Measurements from ENCODE around the gene SLC6A18.
"Not testable (repeated sequence)": the region's sequence is repeated elsewhere in the genome, so short reads cannot be mapped to it uniquely, and the experiment has no call there.

Gene SLC6A18

DNA sequence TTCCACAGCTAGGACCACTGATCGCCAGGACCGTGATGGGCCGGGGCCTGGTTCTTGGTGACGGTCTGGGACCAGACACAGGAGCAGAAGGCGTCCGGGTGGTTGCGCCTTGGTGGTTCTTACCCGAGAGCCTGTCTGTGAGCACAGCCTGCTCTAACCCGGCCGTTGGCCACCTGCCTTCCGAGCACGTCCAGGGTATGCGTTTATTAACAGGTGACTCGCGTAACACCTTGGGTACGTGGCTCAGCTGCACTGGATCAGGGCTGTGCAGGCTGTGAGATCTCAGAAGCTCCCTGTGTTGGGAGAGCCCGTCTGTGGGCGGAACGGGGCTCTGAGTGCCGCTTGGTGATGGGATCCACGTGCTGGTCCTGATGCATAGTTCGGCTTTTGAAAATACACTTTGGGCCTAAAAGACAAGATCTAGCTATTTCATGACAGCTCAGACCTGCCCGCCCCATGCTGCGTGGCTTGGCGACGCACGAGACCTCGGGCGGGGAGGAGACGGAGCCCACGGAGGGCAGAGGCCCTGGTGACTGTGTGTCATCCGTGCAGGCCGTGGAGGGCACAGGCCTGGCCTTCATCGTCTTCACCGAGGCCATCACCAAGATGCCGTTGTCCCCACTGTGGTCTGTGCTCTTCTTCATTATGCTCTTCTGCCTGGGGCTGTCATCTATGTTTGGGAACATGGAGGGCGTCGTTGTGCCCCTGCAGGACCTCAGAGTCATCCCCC lies 6.7 kb upstream of the SLC6A18 start:
- no peak for DNase-seq

DNA sequence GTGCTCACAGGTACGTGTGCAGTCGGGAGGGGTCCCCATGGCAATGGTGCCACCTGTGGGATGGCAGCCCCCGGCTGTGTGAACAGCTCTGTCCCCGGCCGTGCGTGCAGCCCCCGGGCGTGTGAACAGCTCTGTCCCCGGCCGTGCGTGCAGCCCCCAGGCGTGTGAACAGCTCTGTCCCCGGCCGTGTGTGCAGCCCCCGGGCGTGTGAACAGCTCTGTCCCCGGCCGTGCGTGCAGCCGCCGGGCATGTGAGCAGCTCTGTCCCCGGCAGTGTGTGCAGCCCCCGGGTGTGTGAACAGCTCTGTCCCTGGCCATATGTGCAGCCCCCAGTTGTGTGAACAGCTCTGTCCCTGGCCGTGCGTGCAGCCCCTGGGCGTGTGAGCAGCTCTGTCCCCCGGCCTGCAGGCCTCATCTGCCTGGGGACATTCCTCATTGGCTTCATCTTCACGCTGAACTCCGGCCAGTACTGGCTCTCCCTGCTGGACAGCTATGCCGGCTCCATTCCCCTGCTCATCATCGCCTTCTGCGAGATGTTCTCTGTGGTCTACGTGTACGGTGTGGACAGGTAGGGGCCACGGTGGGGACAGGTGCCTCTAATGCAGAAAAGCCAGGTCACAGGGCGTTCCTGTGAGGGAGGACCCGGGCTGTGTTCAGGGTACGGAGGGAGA lies 5.9 kb upstream of the SLC6A18 start:
- DNase-seq, result no peak

DNA sequence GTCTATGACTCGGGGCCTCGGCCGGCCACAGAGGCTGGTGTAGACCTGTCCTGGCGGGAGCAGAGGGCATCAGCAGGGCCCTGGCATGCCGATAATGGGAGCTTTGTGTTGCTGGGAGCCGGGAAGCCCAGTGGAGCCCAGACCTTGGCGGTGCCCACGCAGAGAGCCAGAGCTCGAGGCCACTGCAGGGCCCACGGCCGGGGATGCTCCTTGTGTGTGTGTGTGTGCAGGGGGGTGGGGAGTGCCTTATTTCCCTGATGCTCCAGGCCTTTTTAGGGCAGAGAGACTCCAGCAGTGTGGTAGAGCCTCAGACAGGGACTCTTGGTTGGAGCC lies 5.4 kb upstream of the SLC6A18 start:
- DNase-seq, result no peak

DNA sequence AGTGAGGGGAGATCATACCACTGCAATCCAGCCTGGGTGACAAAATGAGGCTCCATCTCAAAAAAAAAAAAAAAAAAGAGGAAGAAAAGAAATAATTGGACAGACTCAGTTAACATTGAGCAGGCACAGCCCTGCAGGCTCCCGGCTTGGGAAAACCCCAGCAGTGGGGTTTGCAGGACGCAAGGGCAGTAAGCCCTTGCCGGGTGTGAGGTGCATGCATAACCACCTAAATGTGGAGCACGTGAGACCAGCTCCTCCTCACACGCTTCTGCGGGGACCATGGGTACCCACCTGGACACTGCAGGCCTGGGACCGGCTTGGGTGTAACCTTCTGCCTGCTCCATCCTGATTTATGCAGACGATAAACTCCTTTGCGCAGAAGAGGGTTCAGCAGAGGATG lies 4.8 kb upstream of the SLC6A18 start:
- no peak for DNase-seq

DNA sequence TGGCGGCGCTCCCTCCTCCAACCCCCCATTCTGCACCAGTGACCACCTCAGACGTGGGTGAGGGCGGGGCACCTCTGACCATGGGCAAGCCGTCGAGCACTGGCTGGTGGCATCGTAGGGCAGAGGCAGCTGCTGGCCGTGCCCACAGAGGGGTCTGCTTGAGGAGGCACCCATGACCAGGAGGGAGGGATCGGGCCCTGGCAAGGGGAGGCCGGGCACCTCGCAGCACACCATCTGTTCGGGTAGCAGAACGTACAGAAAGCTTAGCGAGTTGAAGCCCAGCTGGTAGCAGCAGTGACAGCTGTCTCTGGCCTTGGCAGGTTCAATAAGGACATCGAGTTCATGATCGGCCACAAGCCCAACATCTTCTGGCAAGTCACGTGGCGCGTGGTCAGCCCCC lies 4.3 kb upstream of the SLC6A18 start:
- DNase-seq, result no peak

DNA sequence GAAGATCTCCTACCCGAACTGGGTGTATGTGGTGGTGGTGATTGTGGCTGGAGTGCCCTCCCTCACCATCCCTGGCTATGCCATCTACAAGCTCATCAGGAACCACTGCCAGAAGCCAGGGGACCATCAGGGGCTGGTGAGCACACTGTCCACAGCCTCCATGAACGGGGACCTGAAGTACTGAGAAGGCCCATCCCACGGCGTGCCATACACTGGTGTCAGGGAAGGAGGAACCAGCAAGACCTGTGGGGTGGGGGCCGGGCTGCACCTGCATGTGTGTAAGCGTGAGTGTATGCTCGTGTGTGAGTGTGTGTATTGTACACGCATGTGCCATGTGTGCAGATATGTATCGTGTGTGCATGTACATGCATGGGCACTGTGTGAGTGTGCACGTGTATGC lies 3.5 kb upstream of the SLC6A18 start:
- no peak for DNase-seq

DNA sequence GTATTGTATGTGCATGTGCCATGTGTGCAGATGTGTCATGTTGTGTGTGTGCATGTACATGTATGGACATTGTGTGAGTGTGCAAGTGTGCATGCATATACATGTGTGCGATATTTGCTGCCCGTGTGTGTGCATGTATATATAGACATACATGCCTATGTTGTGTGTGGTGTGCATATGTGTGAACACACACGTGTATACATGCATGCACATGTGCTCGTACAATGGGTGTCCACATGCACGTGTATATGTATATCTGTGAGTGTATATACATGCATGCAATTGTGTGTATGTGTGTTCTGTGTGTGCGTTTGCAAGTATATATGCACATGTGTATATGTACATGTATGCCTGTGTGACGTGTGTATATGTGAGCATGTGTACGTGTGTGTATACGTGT lies 3.0 kb upstream of the SLC6A18 start:
- no peak for DNase-seq

DNA sequence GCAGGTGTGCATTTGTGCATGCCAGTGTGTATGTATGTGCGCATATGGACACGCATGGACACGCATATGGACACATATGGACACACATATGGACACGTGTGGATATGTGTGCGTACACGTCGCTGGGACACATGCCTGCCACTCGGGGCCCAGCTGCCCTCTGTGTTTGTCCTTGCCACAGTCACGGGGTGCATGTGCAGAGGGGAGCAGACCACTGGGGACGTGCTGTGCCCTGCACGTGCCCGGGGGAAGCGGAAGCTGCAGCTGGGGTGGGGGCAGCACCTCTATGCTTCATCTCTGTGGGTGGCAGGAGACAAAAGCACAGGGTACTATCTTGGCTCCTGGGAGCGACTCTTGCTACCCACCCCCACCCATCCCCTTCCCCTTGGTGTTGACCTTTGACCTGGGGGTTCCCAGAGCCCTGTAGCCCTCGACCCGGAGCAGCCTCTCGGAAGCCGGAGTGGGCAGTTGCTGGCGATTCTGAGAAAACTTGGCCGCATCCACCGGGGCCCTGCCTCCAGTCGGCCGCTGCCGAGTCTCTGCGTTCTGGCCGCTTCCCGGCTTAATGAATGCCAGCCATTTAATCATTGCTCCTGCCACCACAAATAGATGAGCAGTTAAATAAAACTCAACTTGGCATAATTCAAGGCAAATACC lies 2.4 kb upstream of the SLC6A18 start:
- DNase-seq, result no peak

DNA sequence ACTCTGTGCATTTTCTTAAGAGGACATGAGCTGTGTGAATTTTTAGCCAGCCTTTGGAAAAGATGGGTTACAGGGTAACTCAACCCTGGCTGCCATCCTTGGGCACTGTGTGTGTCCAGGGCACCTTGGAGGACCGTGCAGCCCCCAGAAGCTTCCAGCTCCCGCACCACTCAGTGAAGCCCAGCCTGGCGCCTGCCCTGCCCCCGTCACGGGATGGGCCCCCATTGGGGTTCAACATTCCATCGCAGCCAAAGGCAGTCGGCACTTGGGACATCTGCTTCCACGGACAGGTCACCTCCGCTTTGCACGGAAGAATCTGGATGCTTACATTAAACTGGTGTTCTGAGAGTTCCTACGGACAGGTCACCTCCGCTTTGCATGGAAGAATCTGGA lies 1.9 kb upstream of the SLC6A18 start:
- no peak for DNase-seq

DNA sequence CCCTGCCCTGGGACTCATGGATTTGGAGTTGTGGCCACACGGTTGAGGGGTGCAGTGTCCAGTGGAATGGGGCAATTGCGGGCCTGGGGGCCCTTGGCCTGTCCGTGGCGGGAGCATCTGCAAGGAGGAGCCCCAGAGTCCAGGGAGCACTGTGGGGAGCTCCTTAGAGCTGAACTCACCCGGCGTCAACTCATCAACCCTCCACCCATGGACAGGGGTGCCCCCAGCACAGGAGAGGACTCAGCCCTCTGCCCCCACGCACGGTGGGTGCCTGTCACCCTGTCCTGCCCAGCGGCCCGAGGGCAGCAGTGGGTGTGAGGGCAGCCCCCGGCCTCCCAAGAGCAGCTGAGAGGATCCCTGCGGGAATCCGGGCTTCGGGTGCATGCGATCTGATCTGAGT lies 550 bp upstream of the SLC6A18 start:
- no peak for DNase-seq

DNA sequence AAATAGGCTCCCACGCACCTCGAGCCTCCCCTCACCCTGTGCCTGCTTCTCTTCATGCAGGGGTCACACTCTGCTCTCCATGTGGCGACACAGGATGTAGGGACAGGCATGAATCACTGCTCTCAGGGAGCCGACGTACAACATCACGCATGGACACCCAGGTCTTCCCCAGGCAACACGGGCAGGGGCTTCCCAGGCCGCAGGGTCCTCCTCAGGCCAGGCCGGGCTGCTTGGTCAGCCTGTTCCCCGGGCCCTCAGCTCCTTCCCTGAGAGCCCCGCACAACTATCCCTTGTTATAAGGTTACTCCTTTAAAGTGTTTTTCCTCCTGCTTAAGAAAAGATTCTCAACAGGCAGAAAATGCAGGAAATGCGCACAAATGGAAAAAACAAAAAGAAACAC lies 1.1 kb downstream of the SLC6A18 start:
- DNase-seq, result no peak

DNA sequence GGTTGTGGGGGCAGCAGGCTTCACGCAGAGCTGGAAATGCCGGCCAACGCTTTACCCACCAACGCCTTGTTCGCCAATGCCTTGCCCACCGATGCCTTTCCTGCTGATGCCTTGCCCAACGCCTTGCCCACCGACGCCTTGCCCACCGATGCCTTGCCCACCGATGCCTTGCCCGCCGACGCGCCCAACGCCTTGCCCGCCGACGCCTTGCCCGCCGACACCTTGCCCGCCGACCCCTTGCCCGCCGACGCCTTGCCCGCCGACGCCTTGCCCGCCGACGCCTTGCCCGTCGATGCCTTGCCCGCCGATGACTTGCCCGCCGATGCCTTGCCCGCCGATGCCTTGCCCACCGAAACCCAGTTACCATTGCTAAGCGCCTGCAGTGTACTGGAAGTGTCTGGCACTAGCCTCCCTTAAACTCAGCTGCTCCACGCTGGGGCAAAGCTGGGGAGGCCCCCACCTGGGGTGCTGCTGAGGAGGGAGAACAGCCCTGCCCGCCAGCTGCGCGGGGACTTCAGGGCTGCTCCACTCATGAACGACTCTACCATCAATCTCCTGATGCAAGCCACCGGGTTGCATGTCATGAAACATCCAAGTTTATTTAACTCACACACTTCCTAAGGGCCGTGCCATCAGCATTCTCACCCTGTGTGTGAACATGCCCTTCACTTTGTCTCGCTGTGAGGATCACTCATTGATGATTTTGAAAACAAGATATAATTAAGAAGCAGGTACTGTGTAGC lies 1.8 kb downstream of the SLC6A18 start:
- DNase-seq, result no peak

DNA sequence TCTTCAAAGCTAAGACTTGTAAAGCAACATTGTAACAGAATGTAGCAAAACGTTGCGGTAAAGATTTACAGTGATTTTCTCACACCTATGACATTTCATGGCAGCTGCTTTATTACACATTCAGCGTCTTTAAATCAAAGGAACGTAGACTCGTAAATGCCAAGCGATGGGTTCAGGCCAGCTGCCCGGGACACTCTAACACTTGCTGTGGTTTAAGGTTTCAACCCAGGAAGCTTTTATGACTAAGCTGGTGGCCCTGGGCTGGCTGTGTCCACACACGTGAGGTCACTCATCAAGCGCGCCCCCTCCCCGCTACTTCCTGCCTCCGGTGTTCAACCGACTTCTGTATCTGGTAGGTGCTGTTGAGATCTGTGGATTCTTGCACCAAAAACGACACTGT lies 2.5 kb downstream of the SLC6A18 start:
- no peak for DNase-seq

DNA sequence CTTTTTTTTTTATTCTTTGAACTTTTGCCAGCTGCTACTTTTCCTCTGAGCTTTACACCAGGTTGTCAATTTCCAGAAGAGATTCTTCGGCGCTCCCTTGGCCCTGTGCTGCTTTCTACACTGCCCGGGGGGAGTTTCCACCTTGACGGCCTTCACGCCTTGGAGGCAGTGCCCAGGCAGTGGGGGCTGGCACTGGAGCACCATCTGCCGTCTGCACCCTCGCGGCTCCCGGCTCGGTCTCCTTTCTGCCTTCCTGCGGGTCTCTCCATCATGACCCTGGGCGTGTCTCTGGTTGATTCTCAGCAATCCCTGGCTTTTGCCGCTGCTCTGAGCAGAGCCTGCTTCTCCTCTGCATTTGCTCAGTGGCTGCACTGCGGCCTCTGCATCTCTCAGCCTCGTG lies 2.9 kb downstream of the SLC6A18 start:
- no peak for DNase-seq

DNA sequence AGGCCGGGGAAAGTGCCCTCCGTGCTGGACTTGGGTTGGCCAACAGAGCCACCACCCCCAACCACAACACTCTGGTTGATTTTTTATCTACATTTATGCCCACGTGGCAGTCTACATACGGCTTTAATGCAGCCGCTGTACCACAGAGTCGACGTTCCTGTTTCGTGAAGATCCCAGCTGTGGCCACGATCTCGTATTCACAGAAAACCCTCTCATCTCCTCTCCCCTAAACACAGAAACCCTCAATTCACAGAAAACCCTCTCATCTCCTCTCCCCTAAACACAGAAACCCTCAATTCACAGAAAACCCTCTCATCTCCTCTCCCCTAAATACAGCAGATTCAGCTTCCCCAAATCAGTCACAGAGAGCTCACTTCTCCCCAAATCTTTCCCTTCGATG lies 3.8 kb downstream of the SLC6A18 start:
- DNase-seq, result not testable (repeated sequence)

DNA sequence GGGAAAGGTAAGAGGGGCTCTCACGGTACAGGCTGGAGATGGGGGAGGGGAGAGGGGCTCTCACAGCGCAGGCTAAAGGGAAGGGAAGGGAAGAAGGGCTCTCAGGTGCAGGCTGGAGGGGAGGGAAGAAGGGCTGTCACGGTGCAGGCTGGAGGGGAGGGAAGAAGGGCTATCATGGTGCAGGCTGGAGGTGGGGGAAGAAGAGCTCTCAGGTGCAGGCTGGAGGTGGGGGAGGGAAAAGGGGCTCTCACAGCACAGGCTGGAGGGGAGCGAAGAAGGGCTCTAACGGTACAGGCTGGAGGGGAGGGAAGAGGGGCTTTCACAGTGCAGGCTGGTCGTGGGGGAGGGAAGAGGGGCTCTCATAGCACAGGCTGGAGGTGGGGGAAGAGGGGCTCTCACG lies 4.6 kb downstream of the SLC6A18 start:
- DNase-seq, result no peak

DNA sequence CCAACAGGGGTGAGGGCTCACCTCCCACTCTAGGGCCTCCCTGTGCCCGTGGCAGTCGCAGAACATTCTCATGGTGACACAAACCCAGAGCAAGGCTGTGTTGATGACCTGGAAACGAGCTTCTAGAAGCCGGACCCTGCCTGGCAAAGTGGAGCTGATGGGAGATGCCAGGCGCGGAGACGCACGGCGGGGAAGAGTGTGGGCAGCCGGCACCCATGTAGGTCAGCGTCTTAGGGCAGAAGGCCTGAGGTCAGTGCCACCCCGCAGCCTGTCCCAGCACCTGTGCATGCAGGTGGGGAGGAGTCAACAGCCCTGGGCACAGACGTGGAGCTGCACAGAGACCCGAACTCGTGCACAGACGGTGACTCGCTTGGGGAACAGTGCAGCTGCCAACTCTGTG lies 5.4 kb downstream of the SLC6A18 start:
- no peak for DNase-seq

DNA sequence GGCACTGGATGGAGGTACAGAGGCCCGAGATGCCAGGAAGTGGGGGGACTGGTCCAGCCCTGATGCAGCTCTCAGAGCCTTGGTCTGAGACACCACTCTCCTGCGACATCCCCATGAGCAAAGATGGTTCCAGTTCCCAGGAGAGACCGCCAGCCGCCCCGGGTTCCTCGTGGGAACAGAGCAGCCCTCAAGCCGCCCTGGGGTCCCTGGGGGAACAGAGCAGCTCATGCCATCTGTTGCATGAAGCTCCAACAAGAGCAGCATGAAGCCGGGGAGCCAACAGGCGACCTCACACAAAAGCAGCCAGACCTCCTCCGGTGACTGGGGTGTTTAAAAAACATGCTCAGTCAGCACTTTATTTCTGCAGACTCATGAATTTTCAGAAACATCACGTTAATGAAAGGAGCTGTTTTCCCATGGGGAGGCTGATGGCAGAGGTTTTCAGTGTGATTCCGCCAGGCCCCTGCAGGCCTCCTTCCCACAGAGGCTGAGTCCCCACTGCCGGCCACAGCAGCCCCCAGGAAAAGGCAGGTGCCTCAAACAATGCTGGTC lies 6.2 kb downstream of the SLC6A18 start:
- DNase-seq, result no peak

DNA sequence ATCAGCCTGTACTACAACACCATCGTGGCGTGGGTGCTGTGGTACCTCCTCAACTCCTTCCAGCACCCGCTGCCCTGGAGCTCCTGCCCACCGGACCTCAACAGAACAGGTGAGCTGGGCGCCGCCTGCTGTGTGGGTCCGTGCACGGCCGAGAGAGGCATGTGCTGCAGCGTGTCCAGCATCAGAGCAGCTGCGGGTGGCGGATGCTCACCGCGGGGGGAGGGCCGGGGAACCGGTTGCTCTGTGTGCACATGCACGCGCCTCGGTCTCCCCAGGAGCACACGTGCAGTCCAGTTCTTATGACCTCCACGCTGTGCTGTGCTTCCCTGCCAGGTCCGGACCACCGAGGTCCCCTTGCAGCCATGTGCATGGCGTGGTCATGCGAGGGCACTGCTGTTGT lies 7.6 kb downstream of the SLC6A18 start:
- no peak for DNase-seq

DNA sequence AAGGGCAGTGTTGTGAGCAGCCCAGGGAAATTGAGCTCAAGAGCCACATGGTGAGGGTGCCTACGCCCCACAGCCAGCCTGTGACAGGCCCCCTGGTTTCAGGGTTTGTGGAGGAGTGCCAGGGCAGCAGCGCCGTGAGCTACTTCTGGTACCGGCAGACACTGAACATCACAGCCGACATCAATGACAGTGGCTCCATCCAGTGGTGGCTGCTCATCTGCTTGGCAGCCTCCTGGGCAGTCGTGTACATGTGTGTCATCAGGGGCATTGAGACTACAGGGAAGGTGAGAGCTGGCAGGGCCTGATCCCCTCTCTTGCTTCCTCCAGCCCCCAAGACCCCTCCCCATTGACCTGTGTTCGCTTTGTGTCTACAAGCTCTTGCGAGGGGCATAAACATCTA lies 10.2 kb downstream of the SLC6A18 start:
- no peak for DNase-seq

DNA sequence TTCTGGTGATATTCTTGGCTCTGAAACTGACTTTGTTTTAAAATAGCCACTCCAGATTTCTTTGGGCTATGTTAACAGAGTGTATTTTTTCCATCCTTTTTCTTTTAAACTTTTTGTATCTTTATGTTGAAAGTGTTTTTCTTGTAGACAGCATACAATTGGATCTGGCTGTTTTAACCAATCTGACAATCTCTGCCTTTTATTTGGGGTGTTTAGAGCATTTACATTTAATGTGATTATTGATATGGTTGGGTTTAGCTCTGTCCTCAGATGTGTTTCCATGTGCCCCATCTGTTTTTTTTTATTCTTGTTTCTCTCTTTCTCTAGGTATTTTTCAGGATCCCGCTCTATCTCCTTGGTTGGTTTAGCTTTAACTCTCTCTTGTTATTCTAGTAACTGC lies 10.7 kb downstream of the SLC6A18 start:
- no peak for DNase-seq

DNA sequence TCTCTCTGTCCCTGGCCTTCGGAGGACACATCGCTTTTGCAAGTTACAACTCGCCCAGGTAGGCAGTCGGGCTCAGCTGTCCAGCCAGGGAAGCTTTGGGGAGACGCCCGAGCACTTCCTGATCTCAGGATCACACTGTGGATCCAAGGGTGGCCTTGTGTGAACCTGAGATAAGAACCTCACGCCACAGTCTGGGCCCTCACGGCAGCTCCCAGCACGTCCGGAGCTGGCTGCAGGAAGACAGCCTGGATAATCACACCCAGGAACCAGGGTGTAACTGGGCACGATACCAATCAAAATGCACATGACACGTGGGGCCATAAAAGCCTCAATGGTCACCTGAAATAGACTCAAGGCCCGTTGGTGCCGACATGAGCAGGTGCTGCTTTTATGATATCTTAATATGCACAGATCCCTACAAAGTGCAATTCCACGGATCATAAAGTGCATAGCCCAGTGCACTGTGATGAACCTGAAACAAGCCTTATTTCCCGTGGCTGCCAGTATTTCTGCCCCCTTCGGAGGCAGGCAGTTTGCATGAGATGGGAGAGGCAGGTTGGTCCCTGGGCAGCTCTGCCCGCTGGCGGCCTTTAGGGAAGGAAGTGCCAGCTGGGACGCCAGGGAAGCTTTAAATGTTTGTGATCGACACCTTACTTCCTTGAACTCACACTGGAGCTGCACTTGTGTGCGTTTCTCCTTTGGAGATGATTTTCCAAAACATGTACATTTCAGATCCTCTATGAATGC lies 14.5 kb downstream of the SLC6A18 start:
- DNase-seq, result no peak
